Uterus (tissue), 2 donors: ENCODE data around the gene P4HTM.
A peak's percentile ranks its signal among the peaks of the same experiment; 100 is the strongest.

ENCODE experiments used
- CTCF ChIP-seq, 4 experiments: fragments of 200-600 bp in 2 of 4; fragments of 450-650 bp in 2 of 4; sonication (generic) in 2 of 4; IDR thresholded peaks; one replicate each; pipeline ENCODE4 v1.5.1; 2016 to 2019; ENCODE audit warnings: antibody characterized with exemption in 4 of 4, mild to moderate bottlenecking in 2 of 4, moderate library complexity in 1 of 4
- POLR2A ChIP-seq, 2 donors: fragments of 450-650 bp; IDR thresholded peaks; one replicate each; pipeline ENCODE4 v1.6.1; 2016; ENCODE audit warnings: antibody characterized with exemption in 2 of 2, mild to moderate bottlenecking in 1 of 2, moderate library complexity in 1 of 2

GRCh38 chr3:49021213-49021812, 31.3 kb downstream of the P4HTM start:
- TF ChIP-seq CTCF (IDR thresholded peaks at IDR 0.05): no peak
- peak; percentile 96 to 99 for TF ChIP-seq POLR2A (IDR thresholded peaks at IDR 0.05)
